Dedifferentiated amniotic fluid mesenchymal stem cell (primary cell): ENCODE data around the gene ALDH3A1.
"Not testable (repeated sequence)": the region's sequence is repeated elsewhere in the genome, so short reads cannot be mapped to it uniquely, and the experiment has no call there.

ENCODE experiments used
- DNase-seq: peaks from one replicate; pipeline ENCODE4 v3.0.0-alpha.2; 2016; ENCODE audit errors: extremely low spot score

Gene ALDH3A1

DNA sequence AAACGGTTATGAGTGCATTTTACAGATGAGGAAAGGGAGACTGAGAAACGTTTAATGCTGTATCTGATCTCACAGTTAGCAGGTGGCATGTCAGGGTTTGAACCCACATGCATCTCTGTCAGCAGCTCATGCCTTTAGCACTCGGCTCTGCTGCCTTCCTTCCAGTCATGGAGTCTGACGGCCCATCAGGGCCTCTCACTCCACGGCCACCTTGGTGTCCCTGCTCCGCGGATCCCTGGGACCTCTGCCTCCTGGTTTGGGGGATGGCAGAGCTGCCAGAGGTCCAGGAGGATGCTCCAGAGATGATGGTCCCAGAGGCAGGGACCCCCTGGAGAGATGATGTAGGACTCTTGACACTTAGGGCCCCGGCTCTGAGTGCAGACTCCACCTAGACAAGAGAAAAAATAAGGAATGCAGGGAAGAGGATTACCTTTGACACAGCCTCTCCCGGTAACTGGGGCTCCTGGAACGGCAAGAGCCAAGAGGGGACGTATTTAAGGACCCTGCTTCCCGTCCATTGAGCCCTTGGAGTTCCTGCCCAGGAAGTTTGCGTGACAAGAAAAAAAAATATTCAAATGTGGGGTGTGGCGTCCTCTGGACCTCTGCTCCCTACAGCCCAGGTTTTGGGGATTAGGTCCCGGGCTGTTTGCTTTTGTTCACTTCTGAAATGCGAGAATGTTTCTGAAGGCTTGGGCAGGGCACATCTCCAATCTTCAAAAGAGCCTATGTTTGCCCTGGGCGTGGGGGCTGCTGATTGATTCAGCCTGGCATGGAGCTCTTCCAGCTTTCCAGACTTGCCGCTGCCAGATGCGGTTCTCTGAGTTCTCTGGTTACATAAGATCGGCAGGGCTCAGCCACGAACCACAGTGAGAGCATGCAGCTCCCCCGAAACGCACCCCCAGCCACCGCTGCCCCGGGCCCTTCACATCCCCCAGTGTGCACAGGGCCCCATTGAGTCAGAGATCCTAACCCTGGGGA, at the start of gene ALDH3A1:
ALDH3A1 (minus strand) TSS at position 470 of the 978 bp plus-strand sequence. CDS start 3,169 bp downstream, outside the sequence.
- peak; percentile 68 for DNase-seq

DNA sequence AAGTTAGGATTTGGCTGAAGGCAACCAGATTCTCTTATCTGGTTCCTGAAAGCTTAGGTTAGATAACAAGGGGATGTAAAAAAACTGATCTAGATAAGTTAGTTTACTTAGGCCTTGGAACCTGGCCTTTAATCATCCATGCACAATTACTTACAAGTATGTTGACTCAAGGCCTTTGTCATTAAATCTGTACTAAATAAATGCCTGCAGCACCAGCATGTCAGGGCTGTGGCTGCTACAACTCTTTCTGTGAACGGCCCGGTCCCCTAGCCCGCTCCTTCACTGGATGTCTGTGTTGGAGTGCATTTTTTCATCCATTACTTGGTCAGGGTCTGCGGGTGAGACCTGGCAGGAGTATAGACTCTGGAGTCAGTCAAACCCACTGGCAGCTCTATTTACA, 48.4 kb upstream of the ALDH3A1 start:
- no peak for DNase-seq

DNA sequence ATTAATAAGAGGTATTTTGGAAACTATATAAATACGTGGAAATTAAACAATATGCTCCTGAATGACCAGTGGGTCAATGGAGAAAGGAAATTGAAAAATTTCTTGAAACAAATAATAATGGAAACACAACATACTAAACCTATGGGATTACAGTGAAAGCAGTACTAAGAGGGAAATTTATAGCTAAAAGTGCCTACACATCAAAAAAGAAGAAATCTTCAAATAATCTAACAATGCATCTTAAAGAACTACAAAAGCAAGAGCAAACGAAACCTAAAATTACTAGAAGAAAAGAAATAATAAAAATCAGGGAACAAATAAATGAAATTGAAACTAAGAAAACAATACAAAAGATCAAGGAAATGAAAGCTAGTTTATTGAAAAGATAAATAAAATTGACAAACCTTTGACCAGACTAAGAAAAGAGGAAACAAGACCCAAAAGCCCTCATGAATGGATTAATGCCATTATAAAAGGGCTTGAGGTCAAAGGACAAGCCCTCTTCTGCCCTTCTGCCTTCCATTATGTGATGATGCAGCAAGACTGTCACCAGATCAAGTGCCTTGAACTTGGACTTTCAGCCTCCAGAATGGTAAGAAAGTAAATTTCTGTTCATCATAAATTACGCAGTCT, 43.9 kb upstream of the ALDH3A1 start:
- DNase-seq, result no peak

DNA sequence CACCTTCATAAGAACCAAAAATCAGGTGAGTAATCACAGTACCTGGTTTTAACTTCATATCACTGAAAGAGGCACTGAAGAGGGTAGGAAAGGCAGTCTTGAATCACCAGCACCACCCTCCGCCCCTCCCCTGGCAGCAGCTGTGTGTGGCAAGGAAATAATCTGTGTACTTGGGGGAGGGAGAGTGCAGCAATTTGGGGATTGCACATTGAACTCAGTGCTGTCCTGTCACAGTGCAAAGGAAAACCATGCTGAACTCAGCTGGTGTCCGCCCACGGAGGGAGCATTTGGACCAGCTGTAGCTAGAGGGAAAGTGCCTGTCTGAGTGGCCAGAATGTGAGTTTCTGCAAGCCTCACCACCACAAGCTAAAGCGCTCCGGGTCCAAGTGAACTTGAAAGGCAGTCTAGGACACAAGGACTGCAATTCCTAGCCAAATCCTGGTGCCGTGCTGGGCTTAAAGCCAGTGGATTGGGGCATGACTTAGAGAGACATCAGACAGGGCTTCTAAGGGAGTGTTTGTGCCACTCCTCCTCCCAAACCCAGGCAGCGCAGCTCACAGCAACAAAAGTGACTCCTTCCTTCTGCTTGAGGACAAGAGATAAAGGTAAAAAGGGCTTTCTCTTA, 39.7 kb upstream of the ALDH3A1 start:
- no peak for DNase-seq

DNA sequence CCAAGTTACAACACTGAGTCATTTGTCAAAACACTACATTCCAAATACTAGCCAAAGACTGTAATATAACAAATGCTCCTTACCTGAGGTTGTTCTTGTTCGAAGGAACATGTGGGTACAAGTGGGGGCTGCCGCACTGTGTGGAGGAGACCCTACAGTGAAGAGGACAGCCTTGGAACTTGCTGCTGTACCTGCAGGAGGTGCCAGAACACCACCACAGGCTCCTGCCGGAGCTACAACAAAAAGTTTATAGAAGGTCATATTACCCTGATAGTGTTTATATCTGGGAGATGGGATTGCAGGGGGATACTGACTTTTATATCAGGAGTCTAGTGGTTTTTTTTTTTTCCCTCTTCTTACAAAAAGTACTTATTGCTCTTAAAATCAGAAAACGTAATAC, 37.8 kb upstream of the ALDH3A1 start:
- DNase-seq, result no peak

DNA sequence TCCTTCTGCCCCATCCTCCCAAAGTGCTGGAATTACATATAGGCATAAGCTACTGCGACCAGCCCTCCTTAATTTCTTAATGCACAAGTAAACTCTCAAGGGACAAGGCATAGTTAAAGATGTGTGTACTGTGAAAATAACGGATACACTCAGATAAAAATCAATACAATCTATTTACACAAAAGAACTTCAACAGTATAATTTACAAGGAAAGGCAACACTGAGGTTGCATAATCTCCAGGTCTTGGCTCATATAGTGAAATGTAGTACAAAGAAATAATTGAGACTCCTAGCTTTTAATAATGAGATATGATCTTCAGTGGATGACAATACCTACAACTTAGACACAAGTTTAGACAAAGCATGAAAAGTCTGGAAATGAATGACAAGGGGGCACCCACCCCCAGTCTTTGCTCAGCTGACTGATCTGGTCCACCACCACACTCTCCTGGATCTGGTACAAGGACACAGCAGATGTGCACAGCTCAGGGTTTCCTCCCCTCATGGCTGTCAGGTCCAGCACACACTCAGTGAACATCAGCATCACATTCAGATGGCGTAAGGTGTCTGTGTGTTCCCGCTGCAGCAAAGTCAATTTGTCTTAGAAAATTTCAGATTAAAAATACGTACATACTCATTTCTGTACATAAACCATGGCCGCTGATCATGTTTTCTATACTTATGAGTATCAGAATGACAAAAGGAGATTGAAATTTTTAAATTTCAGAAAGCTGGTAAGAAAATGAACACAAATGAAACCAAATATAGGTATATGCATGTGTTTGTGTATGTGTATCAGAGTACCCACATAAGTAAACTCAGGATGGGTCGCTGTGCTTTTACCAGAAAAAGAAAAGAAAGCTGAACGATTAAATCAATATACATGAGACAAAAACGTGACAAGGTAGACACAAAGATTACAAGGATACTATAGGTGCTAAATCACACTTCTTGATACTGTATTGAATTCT, 33.7 kb upstream of the ALDH3A1 start:
- no peak for DNase-seq

DNA sequence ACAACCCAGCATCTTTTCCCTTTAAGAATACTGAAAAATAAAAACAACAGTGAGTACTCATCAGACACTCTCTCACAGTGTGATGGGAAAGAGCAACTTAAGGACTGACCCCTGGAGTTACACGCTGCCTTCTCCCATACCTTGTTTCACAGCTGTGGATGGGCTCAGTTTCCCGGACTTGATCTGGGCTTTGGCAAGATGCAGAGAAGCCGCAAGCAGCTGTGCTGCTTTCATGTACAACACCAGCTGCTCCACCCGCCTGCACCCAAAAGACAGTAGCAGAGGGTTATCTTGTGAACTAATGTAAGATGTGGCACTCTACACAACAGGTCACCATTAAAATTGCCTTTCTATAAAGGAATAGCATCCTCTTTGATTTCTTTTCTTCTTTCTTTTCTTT, 32.7 kb upstream of the ALDH3A1 start:
- no peak for DNase-seq

DNA sequence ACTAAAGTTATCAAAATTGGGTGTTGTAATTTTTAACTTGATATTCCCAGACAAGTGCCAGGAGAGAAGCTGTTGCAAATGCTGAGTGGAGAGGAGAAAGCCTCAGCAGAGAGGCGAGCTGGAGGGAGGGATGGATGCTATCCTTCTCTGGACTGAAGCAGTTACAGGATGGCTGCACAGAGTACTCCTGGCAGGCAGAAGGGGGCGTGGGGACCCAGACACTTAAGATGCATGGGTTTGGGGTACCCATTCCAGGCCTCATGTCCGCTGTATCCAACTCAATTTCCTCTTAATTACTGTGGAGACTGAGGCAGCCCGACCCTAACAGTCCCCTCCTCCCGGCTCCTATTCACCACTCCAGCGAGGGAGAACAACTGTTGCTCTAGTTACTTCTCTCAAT, 25.4 kb upstream of the ALDH3A1 start:
- DNase-seq, result no peak

DNA sequence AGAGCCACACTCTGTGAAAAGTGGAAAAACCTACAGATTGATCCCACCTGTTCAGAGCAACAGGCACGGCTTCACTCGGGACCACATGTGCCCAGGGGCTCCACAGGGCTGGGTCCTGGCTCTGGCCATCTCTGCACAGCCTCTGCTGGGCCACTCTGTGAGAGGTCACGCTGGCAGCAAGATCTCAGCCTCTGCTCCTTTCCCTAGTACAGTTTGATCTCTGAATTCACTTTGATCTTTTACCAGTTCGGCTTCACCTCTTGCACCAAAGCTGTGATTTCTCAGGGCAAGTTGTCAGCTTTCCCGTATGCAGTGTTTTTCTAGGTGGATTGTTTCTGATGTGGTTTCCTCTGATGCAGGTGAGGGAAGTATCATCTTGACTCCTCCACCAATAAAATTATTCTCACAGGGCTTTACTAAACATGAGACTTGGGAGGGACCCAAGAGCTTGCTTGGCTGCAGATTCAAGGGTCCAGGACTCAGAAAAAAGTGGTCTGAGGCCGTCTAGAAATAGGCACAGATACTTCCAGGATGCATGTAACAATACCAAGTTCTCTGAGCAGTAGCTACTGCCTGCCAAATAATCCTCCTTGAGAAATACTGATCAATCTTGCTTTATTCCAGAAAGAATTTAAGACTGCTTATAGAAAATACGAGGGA, 24.0 kb upstream of the ALDH3A1 start:
- no peak for DNase-seq

DNA sequence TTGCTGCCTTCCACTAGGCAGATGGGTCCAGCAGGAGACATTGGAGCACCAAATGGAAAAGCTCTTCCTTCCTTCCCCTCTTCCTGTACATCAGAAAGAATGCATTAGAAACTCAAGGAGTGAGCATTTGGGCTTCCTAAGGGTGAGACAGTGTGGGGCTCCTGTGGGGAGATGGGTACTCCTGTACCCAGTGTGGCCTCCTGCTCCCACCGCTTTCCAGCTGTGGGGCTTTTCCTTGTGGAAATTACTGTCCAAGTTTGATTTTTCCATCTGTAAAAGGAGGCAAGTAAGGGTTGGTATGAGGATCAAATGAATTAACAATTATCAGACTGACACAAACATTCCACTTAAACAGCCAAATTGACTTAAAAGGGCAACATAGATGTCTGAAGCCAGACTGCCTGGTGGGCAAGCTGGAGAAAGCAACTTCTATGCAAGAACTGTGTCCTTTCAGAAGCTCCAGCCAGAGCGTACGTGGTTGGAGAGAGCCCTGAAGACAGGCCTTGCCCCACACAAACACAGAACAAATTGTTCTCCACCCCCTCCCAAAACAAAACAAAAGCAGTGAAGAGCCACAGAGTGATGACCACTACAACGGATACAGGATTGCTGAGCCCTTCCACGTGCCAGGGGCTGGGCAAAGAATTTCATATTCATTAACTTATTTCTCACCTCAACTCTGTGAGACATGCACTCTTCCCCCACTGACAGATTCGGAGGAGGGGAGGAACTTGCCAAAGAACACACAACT, 23.1 kb upstream of the ALDH3A1 start:
- no peak for DNase-seq

DNA sequence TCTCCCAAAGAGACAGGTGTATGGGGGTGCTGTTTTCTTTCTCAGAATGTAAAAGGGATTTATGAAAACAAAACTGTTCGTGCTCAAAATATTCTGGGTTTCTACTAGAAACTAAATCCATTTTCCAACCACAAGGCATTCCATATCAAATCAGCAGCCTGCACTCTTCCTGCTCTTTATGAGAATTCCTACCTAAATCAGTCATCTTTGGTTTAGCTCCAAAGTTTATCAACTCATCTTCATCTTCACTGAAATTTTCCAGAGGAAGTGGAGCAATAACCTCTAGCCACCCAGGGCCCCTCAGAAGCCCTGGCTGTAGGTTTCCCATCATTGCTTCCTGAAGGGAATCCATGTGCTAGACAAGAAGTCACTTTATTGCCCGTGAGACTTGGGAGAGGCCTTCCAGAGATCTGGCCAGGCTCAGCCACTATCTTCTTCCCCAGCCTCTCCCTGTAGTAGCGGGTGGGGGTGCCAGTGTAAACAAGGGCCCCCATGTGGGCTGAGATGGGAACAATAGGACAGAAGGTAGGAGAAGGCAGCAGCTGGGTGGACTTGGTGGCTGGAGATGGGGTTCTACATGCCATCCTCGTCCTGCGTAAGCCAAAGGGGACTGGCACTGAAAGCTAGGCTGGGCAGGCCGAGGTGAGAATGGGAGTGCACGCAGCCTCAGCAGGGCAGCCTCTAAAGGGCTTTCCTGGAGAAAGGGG, 22.0 kb upstream of the ALDH3A1 start:
- DNase-seq, result peak; percentile 74

DNA sequence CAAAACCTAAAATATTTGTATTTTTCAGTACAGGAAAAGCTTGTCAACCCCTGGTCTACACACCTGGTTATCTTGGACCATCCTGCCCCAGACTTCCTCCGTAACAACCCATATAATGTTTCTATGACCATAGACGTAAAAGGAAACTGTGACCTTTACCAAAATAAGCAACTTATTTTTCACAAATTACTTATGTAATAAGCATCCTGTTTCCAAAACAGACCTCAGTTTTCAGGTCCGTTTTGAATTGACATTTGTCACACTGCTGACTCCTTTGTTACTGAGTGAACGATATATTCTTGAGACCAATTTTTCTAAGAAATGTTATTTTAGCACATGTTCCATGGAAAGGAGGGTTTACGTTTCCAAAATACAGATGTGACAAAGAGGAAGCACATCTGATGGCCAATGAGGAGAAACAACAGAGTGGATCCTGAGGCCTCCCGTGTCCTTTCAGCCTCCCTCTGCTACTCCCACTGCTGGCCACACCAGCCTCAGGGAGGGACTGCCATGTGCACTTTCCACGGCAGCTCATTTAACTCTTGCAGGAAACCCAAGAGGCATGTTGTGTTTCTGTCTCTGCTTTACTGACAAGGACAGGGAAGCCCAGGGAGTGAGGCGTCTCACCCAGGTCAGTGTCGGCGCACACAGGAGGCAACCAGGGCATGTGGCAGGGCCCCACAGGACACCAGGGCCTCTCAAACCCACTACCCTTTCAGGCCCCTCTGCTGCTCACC, 20.1 kb upstream of the ALDH3A1 start:
- DNase-seq, result no peak

DNA sequence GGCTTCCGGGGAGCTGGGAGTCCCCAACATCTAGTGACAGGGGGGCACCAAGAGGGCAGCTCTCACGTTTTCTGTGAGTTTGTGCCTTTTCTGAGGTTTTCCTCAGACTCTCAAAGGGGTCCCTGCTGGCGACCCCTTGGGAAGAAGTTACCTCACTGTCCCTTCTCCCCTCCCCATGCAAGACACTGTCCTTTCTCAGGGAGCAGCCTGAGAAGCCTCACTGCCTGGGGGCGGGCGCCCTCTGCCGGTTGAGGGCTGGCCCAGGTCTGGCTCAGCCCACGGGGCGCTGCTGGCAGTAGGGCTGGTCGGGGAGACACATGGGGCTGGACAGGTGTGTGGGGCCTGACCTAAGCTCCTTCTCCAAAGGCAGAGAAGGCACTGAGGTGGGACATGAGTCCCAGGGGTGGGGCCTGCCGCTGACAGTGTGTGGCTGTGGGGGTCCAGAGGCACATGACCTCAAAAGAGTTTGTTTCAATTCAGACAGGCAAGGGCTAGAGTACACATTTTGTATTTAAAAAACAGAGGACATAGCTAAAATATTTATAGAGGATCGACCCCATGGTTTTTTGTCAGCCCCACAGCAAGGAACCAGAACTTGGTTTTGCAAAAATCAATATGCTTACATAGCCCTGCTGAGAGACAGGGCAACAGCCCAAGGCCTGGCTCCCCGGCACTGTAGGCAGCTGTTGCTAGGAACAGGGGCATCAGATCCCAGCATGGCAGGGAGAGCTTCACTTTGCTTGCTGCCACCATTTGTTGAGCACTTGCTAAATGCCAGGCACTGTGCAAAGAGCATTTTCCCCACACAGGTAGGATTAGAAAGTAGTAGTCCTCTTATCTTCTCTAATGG, 18.5 kb upstream of the ALDH3A1 start:
- DNase-seq, result peak; percentile 49

DNA sequence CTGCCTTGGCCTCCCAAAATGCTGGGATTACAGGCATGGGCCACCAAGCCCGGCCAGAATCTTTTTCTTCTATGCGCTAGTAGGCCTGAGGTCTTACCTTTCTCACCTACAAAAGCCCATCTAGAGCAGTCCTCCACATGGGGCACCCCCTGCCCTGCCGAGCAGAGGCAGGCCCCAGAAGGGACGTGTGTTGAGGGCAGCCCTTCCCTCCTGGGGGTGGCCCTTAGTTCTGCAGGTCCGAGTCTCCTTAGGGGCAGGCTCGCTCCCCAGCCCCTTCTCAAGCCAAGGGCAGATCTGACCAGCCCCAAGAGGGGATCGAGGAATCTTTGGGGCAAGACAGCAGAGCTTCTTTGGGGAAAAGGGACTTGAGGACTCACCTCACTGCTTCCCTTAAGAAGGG, 17.9 kb upstream of the ALDH3A1 start:
- no peak for DNase-seq

DNA sequence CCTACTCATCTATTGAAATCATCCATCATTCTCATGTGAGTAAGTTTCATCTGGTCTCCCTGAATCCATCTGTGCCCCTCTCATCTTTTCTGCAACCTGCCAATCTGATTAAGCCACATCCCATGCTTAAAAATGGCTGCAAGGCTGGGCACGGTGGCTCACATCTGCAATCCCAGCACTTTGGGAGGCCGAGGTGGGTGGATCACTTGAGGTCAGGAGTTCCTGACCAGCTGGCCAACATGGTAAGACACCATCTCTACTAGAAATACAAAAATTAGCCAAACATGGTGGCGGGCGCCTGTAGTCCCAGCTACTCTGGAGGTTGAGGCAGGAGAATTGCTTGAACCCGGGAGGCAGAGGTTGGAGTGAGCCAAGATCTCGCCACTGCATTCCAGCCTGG, 15.9 kb upstream of the ALDH3A1 start:
- DNase-seq, result not testable (repeated sequence)

DNA sequence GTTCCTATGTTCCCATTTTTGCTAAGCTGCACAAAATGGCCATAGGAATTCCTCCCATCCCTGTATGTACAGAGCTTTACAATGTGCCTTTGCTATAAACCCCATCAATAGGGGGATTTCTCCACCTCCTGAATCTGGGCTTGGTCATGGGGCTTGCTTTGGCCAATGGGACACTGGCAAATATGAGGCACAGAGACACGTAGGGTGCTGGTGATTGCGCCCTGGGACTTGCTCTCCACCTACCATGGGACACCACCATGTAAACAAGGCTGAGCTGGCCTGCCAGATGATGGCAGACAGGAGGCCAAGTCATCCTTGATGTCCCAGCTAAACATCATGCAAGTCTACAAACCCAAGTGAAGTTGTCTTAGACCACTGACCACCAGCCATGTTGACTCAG, 15.3 kb upstream of the ALDH3A1 start:
- no peak for DNase-seq

DNA sequence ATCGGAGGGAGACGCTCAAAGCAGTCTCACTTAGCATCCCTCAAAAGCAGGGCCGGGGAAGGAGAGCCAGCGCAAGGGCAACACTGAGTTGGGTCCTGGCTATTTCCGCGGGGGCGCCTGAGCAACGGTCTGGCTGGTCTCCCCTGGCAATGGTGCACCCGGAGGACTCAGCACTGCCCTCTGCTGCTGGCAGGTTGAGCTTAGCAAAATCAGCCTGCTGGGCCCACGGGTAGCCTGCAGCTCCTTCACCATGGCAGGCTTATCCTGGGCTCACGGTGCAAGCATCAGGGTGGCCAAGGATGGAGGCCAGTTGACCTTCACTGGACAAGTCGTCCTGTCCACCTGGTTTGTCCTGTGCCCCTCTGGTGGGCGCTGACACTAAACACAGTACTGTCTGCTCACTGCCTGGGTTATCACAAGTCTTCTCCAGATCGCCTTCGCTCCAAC, 14.4 kb upstream of the ALDH3A1 start:
- peak; percentile 65 for DNase-seq

DNA sequence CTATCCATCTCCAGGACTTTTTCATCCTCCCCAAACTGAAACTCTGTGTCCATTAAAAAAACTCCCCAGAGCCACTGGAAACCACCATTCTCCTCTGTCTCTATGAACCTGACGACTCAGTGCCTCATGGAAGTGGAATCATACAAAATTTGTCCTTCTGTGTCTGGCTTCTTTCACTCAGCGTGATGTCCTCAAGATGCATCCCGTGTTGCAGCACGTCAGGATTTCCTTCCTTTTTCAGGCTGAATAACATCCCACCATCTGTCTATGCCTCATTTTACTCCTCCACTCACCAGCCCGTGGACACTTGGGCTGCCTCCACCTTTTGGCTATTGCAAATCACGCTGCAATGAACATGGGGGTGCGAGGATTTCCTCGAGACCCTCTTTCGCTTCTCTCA, 12.6 kb upstream of the ALDH3A1 start:
- no peak for DNase-seq
